Coronary artery (tissue), 2 donors: ENCODE measurements around the gene HADHA.
"Not testable (repeated sequence)": the region's sequence is repeated elsewhere in the genome, so short reads cannot be mapped to it uniquely, and the experiment has no call there.

Source experiments
- DNase-seq: peaks from one replicate; pipeline ENCODE4 v3.0.0-alpha.2; 2017; ENCODE audit warnings: low spot score
- H3K27ac ChIP-seq, 2 donors: fragments of 200-600 bp; sonication (generic); one replicate each; pipeline ENCODE4 v1.5.1; 2016 to 2019
- H3K4me3 ChIP-seq: fragments of 200-600 bp; sonication (generic); 2 replicates; pipeline ENCODE4 v1.5.1; 2016; ENCODE audit warnings: mild to moderate bottlenecking, moderate library complexity
- CTCF ChIP-seq: fragments of 200-600 bp; sonication (generic); IDR thresholded peaks from one replicate; pipeline ENCODE4 v1.5.1; 2019; ENCODE audit warnings: antibody characterized with exemption

The HADHA gene

GRCh38 chr2:26268213-26268612 lies 23.8 kb upstream of the HADHA start:
- no peak overlapping the region for H3K4me3 ChIP-seq
- peak overlapping the region in 1 of 2 donors; percentile 62 for H3K27ac ChIP-seq
- TF ChIP-seq CTCF = no peak
- DNase-seq = no peak

- not testable (repeated sequence) for DNase-seq, H3K27ac ChIP-seq, H3K4me3 ChIP-seq
These were observed 14.4 kb upstream of the HADHA start for GRCh38 chr2:26258836-26259235.

- Histone ChIP-seq H3K27ac (no peak overlapping the region), H3K4me3 (no peak overlapping the region)
- no peak for TF ChIP-seq CTCF
- DNase-seq = no peak
These were observed 11.4 kb upstream of the HADHA start for GRCh38 chr2:26255759-26256384.

GRCh38 chr2:26251893-26252292 lies 7.5 kb upstream of the HADHA start:
- DNase-seq = no peak
- no peak for TF ChIP-seq CTCF
- no peak overlapping the region for H3K27ac ChIP-seq
- H3K4me3 ChIP-seq = no peak overlapping the region

GRCh38 chr2:26249625-26250024 lies 5.2 kb upstream of the HADHA start:
- no peak for TF ChIP-seq CTCF
- no peak for DNase-seq
- Histone ChIP-seq H3K4me3 (no peak overlapping the region), H3K27ac (no peak overlapping the region)

- no peak overlapping the region for H3K27ac ChIP-seq
- DNase-seq = no peak
- H3K4me3 ChIP-seq = peak overlapping the region; percentile 84
- TF ChIP-seq CTCF = no peak
These were observed 2.4 kb upstream of the HADHA start for GRCh38 chr2:26246818-26247217.

- no peak for DNase-seq
- no peak overlapping the region for H3K27ac ChIP-seq
- peak overlapping the region; percentile 84 for H3K4me3 ChIP-seq
- no peak for TF ChIP-seq CTCF
These were observed 1.4 kb upstream of the HADHA start for GRCh38 chr2:26245810-26246209.
